ENCODE results near the gene ITPR1. TPM values are rescaled to one million over a fixed set of nuclear protein-coding genes. Genes with fewer than 3 reads are reported as not detected.

ITPR1 gene
- total and polyA plus RNA-seq, 5 experiments from 2014 or later: 8.3 to 80.4 (median 10.6) TPM

- ATAC-seq (no peak), DNase-seq (no peak)
- no peaks in the 10 kb centered on the region for H3K27me3 Mint-ChIP-seq
- H3K36me3 Mint-ChIP-seq: peaks cover 4 to 10% (median 4%) of the 10 kb centered on the region in 3 donors
- H3K4me3 Mint-ChIP-seq: peak overlapping the region in 8 of 10 donors; percentile 3 to 68 (median 40)
- H3K4me1 Mint-ChIP-seq: peaks cover 36 to 87% (median 78%) of the 10 kb centered on the region in 4 donors
- no peaks in the 10 kb centered on the region for H3K9me3 Mint-ChIP-seq
- POLR2A ChIA-PET: interaction anchor here (1.2 to 1.9 kb wide), 2 partner anchors 12 to 18 kb away, joined by 4 to 5 read pairs; no protein-coding TSS in a partner anchor
- H3K27ac Mint-ChIP-seq: peak overlapping the region in 8 of 10 donors; percentile 24 to 87 (median 54)
Observed at GRCh38 chr3:4843619-4844018, 350.5 kb downstream of the ITPR1 start.

- peak overlapping the region in 9 of 10 donors; percentile 0 to 76 (median 59) for H3K4me3 Mint-ChIP-seq
- DNase-seq (peak in 4 of 10 donors; percentile 36 to 80 (median 64)), ATAC-seq (peak; percentile 84 to 90)
- POLR2A ChIA-PET: interaction anchor here (1.0 kb wide), 1 partner anchor 8 kb away, joined by 4 read pairs; no protein-coding TSS in a partner anchor
- no peaks in the 10 kb centered on the region for H3K9me3 Mint-ChIP-seq
- H3K27me3 Mint-ChIP-seq: no peaks in the 10 kb centered on the region
- peaks cover 0 to 7% (median 4%) of the 10 kb centered on the region in 3 donors for H3K36me3 Mint-ChIP-seq
- H3K4me1 Mint-ChIP-seq: peaks cover 48 to 95% (median 93%) of the 10 kb centered on the region in 4 donors
- peak overlapping the region; percentile 10 to 94 (median 84) for H3K27ac Mint-ChIP-seq
Observed at GRCh38 chr3:4845882-4846281, 352.7 kb downstream of the ITPR1 start.

- POLR2A ChIA-PET: interaction anchor here (1.0 kb wide), 1 partner anchor 9 kb away, joined by 4 read pairs; no protein-coding TSS in a partner anchor
- peak overlapping the region in 9 of 10 donors; percentile 38 to 94 (median 79) for H3K27ac Mint-ChIP-seq
- no peaks in the 10 kb centered on the region for H3K27me3 Mint-ChIP-seq
- peaks cover 0 to 7% (median 4%) of the 10 kb centered on the region in 3 donors for H3K36me3 Mint-ChIP-seq
- no peaks in the 10 kb centered on the region for H3K9me3 Mint-ChIP-seq
- H3K4me3 Mint-ChIP-seq: peak overlapping the region in 2 of 10 donors; percentile 12 to 15
- peaks cover 45 to 95% (median 93%) of the 10 kb centered on the region in 4 donors for H3K4me1 Mint-ChIP-seq
- DNase-seq: no peak
- no peak for ATAC-seq
Observed at GRCh38 chr3:4846543-4846942, 353.4 kb downstream of the ITPR1 start.

DNA sequence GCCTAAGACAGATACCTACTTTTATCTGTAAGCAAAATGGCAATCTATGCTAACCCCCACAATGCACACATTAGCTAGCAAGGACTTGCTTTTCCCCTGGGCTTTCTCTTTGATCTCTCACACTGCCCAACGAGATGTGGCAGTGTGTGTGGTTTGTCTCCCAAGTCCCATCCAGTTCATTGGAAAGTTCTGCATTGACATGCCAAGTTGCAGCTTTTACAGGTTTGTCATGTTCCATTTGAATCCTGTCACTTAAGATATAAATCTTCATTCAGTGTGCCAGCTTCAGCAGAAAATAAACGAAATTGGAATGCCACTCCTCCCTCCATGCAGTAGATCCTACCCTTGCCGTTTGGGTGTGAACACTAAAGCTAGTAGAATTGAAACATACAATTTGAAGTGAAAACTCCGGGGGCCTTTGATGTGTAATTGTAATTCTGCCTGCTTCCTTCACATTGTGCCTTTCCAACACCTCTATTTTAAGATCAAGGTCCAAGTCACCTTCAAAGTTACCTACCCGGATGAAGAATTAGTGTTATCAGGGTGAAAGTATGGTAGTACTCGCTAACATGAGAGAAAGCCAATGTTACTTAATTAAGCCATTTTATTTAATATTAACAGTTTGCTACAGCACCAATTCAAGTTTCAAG, 355.2 kb downstream of the ITPR1 start:
- peak overlapping the region; percentile 43 to 96 (median 87) for H3K27ac Mint-ChIP-seq
- peaks cover 43 to 88% (median 85%) of the 10 kb centered on the region in 4 donors for H3K4me1 Mint-ChIP-seq
- ATAC-seq: no peak
- H3K4me3 Mint-ChIP-seq: peak overlapping the region in 8 of 10 donors; percentile 0 to 56 (median 36)
- peaks cover 0 to 6% (median 0%) of the 10 kb centered on the region in 3 donors for H3K36me3 Mint-ChIP-seq
- POLR2A ChIA-PET: interaction anchor here (0.5 to 1.1 kb wide), 2 partner anchors 9 to 118 kb away, joined by 3 read pairs; no protein-coding TSS in a partner anchor
- no peak for DNase-seq
- H3K27me3 Mint-ChIP-seq: no peaks in the 10 kb centered on the region
- no peaks in the 10 kb centered on the region for H3K9me3 Mint-ChIP-seq

DNA sequence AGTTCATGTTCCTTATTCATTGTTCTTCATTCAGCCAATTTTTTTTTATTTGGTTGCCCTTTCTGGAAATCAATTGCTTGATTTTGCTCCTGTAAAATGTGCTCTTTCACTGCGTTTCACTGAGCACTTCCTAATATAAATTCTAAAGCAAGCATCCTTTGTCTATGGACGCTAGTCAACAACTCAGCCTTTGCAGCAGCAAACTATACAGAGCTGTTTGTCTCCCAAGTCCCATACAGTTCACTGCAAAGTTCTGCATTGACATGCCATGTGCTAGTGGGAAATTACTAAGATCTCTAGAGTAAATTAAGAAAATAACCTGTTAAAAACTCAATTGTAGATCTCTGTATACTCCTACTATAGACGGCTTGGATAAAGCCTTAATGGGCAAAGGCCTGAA, 356.0 kb downstream of the ITPR1 start:
- peak overlapping the region in 9 of 10 donors; percentile 82 to 96 (median 87) for H3K27ac Mint-ChIP-seq
- H3K4me3 Mint-ChIP-seq: peak overlapping the region in 7 of 10 donors; percentile 0 to 51 (median 12)

DNA sequence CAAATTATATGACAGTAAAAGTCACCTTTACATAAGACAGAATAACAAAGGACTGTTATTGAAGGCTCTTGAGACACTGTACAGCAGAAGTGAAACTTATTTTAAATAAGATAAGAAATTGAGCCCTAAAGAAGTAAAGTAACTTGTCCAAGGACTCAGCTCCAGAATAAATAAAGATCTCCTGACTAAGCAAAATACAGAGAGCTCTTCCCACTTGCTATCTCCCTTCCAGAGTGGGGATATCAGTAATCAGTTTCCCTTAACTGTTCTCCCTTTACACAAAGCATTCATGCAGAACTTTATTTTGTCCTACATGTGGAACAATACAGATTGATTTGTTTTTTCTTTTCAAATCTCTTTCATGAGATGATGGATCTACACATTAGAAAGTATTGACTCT, 356.6 kb downstream of the ITPR1 start:
- Mint-ChIP-seq H3K36me3 (peaks cover 0 to 4% (median 0%) of the 10 kb centered on the region in 3 donors), H3K4me3 (peak overlapping the region in 9 of 10 donors; percentile 1 to 72 (median 43))
- ATAC-seq: no peak

More for the DNA sequence above, 356.0 kb downstream of the ITPR1 start:
- no peaks in the 10 kb centered on the region for H3K27me3 Mint-ChIP-seq
- no peaks in the 10 kb centered on the region for H3K9me3 Mint-ChIP-seq
- H3K36me3 Mint-ChIP-seq: peaks cover 0 to 4% (median 0%) of the 10 kb centered on the region in 3 donors
- ATAC-seq (no peak), DNase-seq (no peak)
- peaks cover 44 to 90% (median 85%) of the 10 kb centered on the region in 4 donors for H3K4me1 Mint-ChIP-seq
- POLR2A ChIA-PET: no interaction called here

DNA sequence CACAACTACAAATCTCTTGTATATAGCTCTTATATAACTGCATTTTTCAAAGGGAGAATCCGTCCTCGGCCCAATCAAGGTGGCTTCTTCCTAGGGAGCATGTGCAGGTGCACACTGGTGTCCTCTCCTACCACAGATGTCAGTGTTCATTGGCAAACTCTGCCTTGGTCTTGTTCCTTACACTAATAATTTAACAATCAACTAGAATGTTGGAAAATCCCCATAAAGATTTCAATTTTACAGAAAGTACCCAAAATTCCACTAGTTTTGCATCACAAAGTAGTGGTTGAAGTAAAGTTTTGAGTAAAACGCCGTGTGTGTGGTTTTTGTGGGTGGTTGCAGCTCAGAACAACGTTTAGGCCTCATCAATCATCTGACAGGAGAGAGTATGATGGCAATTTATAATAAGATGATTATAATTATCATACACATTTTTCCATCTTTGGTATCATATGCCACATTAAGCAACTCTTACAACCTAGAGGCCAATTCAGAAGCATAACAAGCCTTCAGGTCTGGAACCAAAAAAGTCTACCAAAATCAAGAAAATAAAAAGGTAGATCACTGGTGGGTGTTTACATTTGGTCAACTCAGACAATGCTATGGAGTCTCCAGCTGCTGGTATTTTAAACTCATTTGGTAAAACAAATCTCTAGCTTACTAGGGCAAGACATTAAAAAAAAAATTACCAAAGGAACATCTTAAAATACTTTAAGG, 357.2 kb downstream of the ITPR1 start:
- ATAC-seq: peak; percentile 5 to 19
- Mint-ChIP-seq H3K36me3 (peaks cover 0 to 4% (median 0%) of the 10 kb centered on the region in 3 donors), H3K4me1 (peaks cover 44 to 85% (median 76%) of the 10 kb centered on the region in 4 donors), H3K27me3 (no peaks in the 10 kb centered on the region), H3K27ac (peak overlapping the region; percentile 82 to 96 (median 90)), H3K4me3 (peak overlapping the region in 9 of 10 donors; percentile 1 to 72 (median 44)), H3K9me3 (no peaks in the 10 kb centered on the region)
- POLR2A ChIA-PET: interaction anchor here (0.7 to 1.4 kb wide), 4 partner anchors 9 to 381 kb away, joined by 3 to 4 read pairs (median 4); no protein-coding TSS in a partner anchor
- peak in 4 of 10 donors; percentile 7 to 53 (median 34) for DNase-seq

More for the DNA sequence above, 356.6 kb downstream of the ITPR1 start:
- Mint-ChIP-seq H3K4me1 (peaks cover 44 to 86% (median 82%) of the 10 kb centered on the region in 4 donors), H3K27ac (peak overlapping the region; percentile 82 to 96 (median 90)), H3K9me3 (no peaks in the 10 kb centered on the region), H3K27me3 (no peaks in the 10 kb centered on the region)
- POLR2A ChIA-PET: interaction anchor here (0.7 to 1.3 kb wide), 2 partner anchors 14 to 380 kb away, joined by 3 read pairs; no protein-coding TSS in a partner anchor
- DNase-seq: no peak

DNA sequence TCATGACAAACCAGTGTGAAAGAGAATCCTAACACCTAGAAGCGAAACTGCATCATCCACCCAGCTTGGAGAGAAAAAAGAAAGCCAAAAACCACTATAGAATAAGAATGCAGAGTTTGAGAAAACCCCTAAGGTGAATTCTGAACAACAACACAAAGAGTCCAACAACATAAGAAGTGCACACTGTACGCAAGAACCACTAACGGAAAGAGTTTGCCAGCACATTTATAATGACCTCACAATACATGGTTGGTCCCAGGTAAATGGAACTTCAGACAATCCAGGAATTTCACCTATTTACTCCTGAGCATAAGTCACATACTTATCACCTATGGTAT, 357.7 kb downstream of the ITPR1 start:
- Mint-ChIP-seq H3K4me1 (peaks cover 42 to 83% (median 73%) of the 10 kb centered on the region in 4 donors), H3K27ac (peak overlapping the region; percentile 82 to 96 (median 90)), H3K36me3 (peaks cover 0 to 2% (median 1%) of the 10 kb centered on the region in 3 donors), H3K27me3 (no peaks in the 10 kb centered on the region), H3K9me3 (no peaks in the 10 kb centered on the region), H3K4me3 (peak overlapping the region in 7 of 10 donors; percentile 1 to 72 (median 44))
- POLR2A ChIA-PET: interaction anchor here (1.0 to 1.4 kb wide), 3 partner anchors 9 to 29 kb away, joined by 3 to 4 read pairs (median 4); no protein-coding TSS in a partner anchor
- peak; percentile 67 to 75 for ATAC-seq
- DNase-seq: peak in 2 of 10 donors; percentile 57 to 63

- Mint-ChIP-seq H3K27me3 (no peaks in the 10 kb centered on the region), H3K9me3 (no peaks in the 10 kb centered on the region), H3K4me1 (peaks cover 35 to 65% (median 62%) of the 10 kb centered on the region in 4 donors), H3K4me3 (no peak overlapping the region), H3K27ac (peak overlapping the region in 8 of 10 donors; percentile 10 to 86 (median 58)), H3K36me3 (peaks cover 0 to 4% (median 3%) of the 10 kb centered on the region in 3 donors)
- ATAC-seq (no peak), DNase-seq (no peak)
- POLR2A ChIA-PET: no interaction called here
Observed at GRCh38 chr3:4852780-4853748, 359.9 kb downstream of the ITPR1 start.

GRCh38 chr3:4853749-4854140, 360.6 kb downstream of the ITPR1 start:
- no peak for DNase-seq
- POLR2A ChIA-PET: no interaction called here

DNA sequence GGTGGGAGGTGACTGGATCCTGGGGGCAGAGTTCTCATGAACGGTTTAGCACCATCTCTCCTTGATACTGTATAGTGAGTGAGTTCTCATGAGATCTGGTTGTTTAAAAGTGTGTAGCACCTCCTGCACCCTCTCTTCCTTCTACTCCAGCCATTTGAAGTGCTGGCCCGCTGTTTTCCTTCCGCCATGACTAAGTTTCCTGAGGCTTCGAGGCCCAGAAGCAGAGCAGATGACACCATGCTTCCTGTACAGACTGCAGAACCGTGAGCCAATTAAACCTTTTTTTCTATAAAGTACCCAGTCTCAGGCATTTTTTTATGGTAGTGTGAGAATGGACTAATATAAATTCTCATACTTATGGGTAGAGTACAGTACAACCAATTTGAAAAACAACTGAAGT, 362.5 kb downstream of the ITPR1 start:
- Mint-ChIP-seq H3K27ac (peak overlapping the region in 3 of 10 donors; percentile 20 to 51 (median 21)), H3K27me3 (no peaks in the 10 kb centered on the region), H3K4me3 (peak overlapping the region in 1 of 10 donors; percentile 21), H3K36me3 (peaks cover 0 to 14% (median 4%) of the 10 kb centered on the region in 3 donors), H3K4me1 (peaks cover 19 to 38% (median 36%) of the 10 kb centered on the region in 4 donors), H3K9me3 (peaks cover 0 to 6% (median 4%) of the 10 kb centered on the region in 9 donors)
- ATAC-seq (no peak), DNase-seq (no peak)
- POLR2A ChIA-PET: no interaction called here

More at GRCh38 chr3:4853749-4854140, 360.6 kb downstream of the ITPR1 start:
- Mint-ChIP-seq H3K36me3 (peaks cover 0 to 4% (median 3%) of the 10 kb centered on the region in 3 donors), H3K4me1 (peaks cover 30 to 58% (median 55%) of the 10 kb centered on the region in 4 donors), H3K27me3 (no peaks in the 10 kb centered on the region), H3K27ac (peak overlapping the region in 8 of 10 donors; percentile 0 to 86 (median 42)), H3K9me3 (no peaks in the 10 kb centered on the region), H3K4me3 (no peak overlapping the region)
- ATAC-seq: no peak

Data from naive thymus-derived CD8-positive, alpha-beta T cell (primary cell).